Measurements from ENCODE around the gene MKKS. TPM values are rescaled to one million over a fixed set of nuclear protein-coding genes. Genes with fewer than 3 reads are reported as not detected.

The MKKS gene
- total and polyA plus RNA-seq, 2 of the 13 experiments (the other 11 are each of a cell fraction or from before 2014, with no cell fraction given): 26.7 to 34.5 TPM

GRCh38 chr20:10445758-10446157 is 11.7 kb upstream of the MKKS start (continued):
- TF ChIP-seq PBX2 (CRISPR knock-in tag; IDR thresholded peaks at IDR 0.05): no peak
- no peak for TF ChIP-seq ELF1 (CRISPR knock-in tag; IDR thresholded peaks at IDR 0.05)

GRCh38 chr20:10443936-10444335 is 9.9 kb upstream of the MKKS start:
- Histone ChIP-seq H3K27me3 (ENCODE audit: control insufficient read depth in 1 of 2, insufficient read depth in 2 of 2, low read length in 2 of 2) (no peaks in the 10 kb centered on the region), H3K4me3 (replicated peaks in 1 of 3; ENCODE audit: insufficient read depth in 1 of 3, low read depth in 2 of 3, low read length in 3 of 3) (no peak overlapping the region), H3K36me3 (replicated peaks in 1 of 2; ENCODE audit: control insufficient read depth in 1 of 2, insufficient read depth in 2 of 2, low read length in 2 of 2) (no peaks in the 10 kb centered on the region), H4K20me1 (ENCODE audit: insufficient read depth, low read length) (no peaks in the 10 kb centered on the region), H3K9me3 (ENCODE audit: low read length) (no peaks in the 10 kb centered on the region), H3K27ac (ENCODE audit: extremely low read length, insufficient read depth, low read length) (no peak overlapping the region), H3K9ac (ENCODE audit: insufficient read depth, low read depth, low read length) (no peak overlapping the region), H3K4me2 (ENCODE audit: low read depth, low read length) (no peak overlapping the region), H3K79me2 (ENCODE audit: insufficient read depth, low read length) (peaks cover 34% of the 10 kb centered on the region), H2AFZ (ENCODE audit: low read length) (no peak overlapping the region), H3K4me1 (ENCODE audit: insufficient read depth, low read length) (peaks cover 20% of the 10 kb centered on the region; the same call in 1 of the 2 replicates)
- ATAC-seq: no peak
- intact Hi-C loops (cut with micrococcal nuclease; ENCODE audit: unreplicated experiment) (no loop called here), in situ Hi-C loops (cut with HindIII; ENCODE audit: extremely low pct_ligation_motif_present, low pct_unique_long_range_greater_than_20kb) (loop anchor here (25.0 kb wide), 1 partner anchor 1093 kb away; no protein-coding TSS in a partner anchor)
- no peak for FAIRE-seq
- TF ChIP-seq HNRNPUL1 (IDR thresholded peaks at IDR 0.05; ENCODE audit: low read depth, low read length) (no peak), HNRNPH1 (optimal IDR thresholded peaks at IDR 0.05; ENCODE audit: low read depth, low read length) (no peak), LCORL (IDR thresholded peaks at IDR 0.05) (no peak), LCORL (CRISPR knock-in tag; IDR thresholded peaks at IDR 0.05) (no peak), ZNF432 (CRISPR knock-in tag; IDR thresholded peaks at IDR 0.05; ENCODE audit: borderline replicate concordance) (no peak), POLR2AphosphoS2 (IDR thresholded peaks at IDR 0.05; ENCODE audit: low read depth, low read length) (no peak), MIXL1 (CRISPR knock-in tag; IDR thresholded peaks at IDR 0.05) (no peak), ZNF782 (CRISPR knock-in tag; IDR thresholded peaks at IDR 0.05; ENCODE audit: borderline replicate concordance) (no peak), KAT8 (CRISPR knock-in tag; IDR thresholded peaks at IDR 0.05) (no peak), ZFP36L1 (CRISPR knock-in tag; IDR thresholded peaks at IDR 0.05) (no peak), CERS6 (CRISPR knock-in tag; IDR thresholded peaks at IDR 0.05) (no peak), ZFP41 (CRISPR knock-in tag; IDR thresholded peaks at IDR 0.05; ENCODE audit: borderline replicate concordance) (no peak), ZNF292 (CRISPR knock-in tag; IDR thresholded peaks at IDR 0.05; ENCODE audit: borderline replicate concordance, low read depth) (no peak), HCFC1 (IDR thresholded peaks at IDR 0.05; ENCODE audit: low read depth, low read length) (no peak)
- DNase-seq (ENCODE audit: low spot score): no peak
- 95% methylated on average over 2 of the region's 2 CpGs for WGBS (ENCODE audit: low lambda C conversion rate)
- POLR2A ChIA-PET: interaction anchor here (1.4 kb wide), 1 partner anchor 9 kb away, joined by 8 read pairs; the partner anchor contains the start of genes MKKS and SLX4IP
- CTCF ChIA-PET (ENCODE audit: low intra/inter-chr PET ratio, low total read pairs): no interaction called here
- no TSS peak for BruUV-seq (replicated peaks)

All from HepG2 (cell line).